ENCODE results near the gene SAXO1.

SAXO1 gene

DNA sequence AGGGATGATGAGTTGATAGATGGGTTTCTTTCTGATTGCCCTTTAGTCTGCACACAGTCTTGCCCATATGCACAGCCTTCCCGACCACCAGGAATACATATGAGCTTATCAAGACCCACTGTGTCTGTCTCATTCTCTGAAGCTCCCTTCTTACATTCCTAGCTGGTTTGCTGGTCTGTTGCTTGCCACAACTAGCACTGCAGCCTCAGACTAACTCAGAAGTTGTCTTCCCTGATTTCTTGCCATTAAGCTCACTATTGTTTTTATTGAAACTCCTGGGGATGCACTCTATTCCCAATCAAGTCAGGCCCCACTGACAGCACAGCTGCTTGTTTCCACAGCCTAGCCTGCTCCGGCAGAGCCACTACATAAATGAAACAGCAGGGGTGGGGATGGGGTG is 97.5 kb downstream of the SAXO1 start:
- no peak for TF ChIP-seq POLR2AphosphoS5 (IDR thresholded peaks at IDR 0.05; ENCODE audit: low read depth, low read length)
- TF ChIP-seq, protein P1, sequence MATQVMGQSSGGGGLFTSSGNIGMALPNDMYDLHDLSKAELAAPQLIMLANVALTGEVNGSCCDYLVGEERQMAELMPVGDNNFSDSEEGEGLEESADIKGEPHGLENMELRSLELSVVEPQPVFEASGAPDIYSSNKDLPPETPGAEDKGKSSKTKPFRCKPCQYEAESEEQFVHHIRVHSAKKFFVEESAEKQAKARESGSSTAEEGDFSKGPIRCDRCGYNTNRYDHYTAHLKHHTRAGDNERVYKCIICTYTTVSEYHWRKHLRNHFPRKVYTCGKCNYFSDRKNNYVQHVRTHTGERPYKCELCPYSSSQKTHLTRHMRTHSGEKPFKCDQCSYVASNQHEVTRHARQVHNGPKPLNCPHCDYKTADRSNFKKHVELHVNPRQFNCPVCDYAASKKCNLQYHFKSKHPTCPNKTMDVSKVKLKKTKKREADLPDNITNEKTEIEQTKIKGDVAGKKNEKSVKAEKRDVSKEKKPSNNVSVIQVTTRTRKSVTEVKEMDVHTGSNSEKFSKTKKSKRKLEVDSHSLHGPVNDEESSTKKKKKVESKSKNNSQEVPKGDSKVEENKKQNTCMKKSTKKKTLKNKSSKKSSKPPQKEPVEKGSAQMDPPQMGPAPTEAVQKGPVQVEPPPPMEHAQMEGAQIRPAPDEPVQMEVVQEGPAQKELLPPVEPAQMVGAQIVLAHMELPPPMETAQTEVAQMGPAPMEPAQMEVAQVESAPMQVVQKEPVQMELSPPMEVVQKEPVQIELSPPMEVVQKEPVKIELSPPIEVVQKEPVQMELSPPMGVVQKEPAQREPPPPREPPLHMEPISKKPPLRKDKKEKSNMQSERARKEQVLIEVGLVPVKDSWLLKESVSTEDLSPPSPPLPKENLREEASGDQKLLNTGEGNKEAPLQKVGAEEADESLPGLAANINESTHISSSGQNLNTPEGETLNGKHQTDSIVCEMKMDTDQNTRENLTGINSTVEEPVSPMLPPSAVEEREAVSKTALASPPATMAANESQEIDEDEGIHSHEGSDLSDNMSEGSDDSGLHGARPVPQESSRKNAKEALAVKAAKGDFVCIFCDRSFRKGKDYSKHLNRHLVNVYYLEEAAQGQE (IDR thresholded peaks at IDR 0.05; ENCODE audit: insufficient read depth in 1 of 2, low read depth in 2 of 2, low read length in 2 of 2): no peak
- no peak for TF ChIP-seq TAF1 (IDR thresholded peaks at IDR 0.05; ENCODE audit: borderline replicate concordance, insufficient read depth, low read length)
- no peak for TF ChIP-seq FOXP2 (optimal IDR thresholded peaks at IDR 0.05; ENCODE audit: borderline replicate concordance, extremely low read depth, extremely low read length, insufficient read depth)
- no peak for TF ChIP-seq SIN3A (IDR thresholded peaks at IDR 0.05; ENCODE audit: borderline replicate concordance, insufficient read depth, low read length)

DNA sequence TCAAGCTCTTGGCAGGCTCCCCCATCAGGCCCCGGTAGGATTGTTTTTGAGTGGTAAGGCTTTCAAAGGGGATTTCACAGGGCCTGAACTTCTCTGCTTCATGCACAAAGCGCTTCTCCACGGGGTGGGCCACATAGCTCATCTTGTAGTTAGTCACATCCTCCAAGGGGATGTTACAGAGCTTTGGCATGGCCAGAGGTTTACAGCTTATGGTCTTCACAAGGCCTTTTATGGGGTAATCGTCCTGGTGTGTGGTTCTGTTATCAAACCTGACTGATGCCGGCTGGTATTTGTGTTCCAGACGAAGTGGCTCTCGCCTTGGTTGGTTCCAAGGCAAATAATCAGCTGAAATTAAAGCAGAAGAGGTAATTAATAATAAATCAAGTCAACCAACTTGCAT is 104.3 kb downstream of the SAXO1 start:
- TF ChIP-seq, protein P1 (IDR thresholded peaks at IDR 0.05; ENCODE audit: insufficient read depth in 1 of 2, low read depth in 2 of 2, low read length in 2 of 2): no peak
- TF ChIP-seq POLR2AphosphoS5 (IDR thresholded peaks at IDR 0.05; ENCODE audit: low read depth, low read length) (no peak), SIN3A (IDR thresholded peaks at IDR 0.05; ENCODE audit: borderline replicate concordance, insufficient read depth, low read length) (no peak), FOXP2 (optimal IDR thresholded peaks at IDR 0.05; ENCODE audit: borderline replicate concordance, extremely low read depth, extremely low read length, insufficient read depth) (no peak), TAF1 (IDR thresholded peaks at IDR 0.05; ENCODE audit: borderline replicate concordance, insufficient read depth, low read length) (no peak)

DNA sequence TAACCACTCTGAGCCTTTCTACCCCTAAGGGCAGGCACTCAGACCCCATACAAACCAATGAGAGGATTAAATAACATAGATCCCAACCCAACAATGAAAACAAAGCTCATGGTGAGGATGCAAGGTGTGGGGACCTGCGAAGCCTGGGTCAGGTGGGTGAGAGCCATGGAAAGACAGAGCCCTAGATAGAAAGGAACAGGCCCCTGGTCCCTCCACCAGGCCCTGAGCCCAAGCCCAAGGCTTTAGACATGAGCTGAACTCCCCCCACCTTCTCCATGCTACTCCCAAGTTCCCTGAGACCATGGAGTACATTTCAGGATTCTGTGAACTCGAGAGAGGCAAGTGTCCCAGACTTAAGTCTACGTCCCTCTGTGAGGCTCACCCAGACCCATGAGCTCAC is 106.5 kb downstream of the SAXO1 start:
- no peak for TF ChIP-seq FOXP2 (optimal IDR thresholded peaks at IDR 0.05; ENCODE audit: borderline replicate concordance, extremely low read depth, extremely low read length, insufficient read depth)
- no peak for TF ChIP-seq POLR2AphosphoS5 (IDR thresholded peaks at IDR 0.05; ENCODE audit: low read depth, low read length)
- TF ChIP-seq TAF1 (IDR thresholded peaks at IDR 0.05; ENCODE audit: borderline replicate concordance, insufficient read depth, low read length): no peak
- TF ChIP-seq SIN3A (IDR thresholded peaks at IDR 0.05; ENCODE audit: borderline replicate concordance, insufficient read depth, low read length): no peak
- TF ChIP-seq, protein P1 (IDR thresholded peaks at IDR 0.05; ENCODE audit: insufficient read depth in 1 of 2, low read depth in 2 of 2, low read length in 2 of 2): no peak

DNA sequence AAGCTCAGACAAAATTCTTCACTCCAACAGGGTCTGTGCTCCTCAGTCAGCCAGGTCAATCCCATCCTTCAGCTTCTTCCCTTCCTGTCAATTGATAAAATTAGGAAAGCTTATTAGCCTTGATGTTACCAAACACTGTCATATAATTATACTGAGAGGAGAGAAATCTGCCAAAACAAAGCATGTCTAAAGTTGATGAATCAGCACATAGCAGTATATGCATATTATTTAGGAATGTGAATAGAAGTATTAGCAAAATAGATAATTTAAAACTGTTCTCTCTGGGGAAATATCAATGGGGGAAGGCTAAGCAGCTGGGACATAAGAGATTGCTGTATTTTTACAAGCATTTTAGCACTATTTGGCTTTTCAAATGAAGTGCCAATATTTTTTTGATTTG is 107.1 kb downstream of the SAXO1 start:
- TF ChIP-seq SIN3A (IDR thresholded peaks at IDR 0.05; ENCODE audit: borderline replicate concordance, insufficient read depth, low read length) (no peak), FOXP2 (optimal IDR thresholded peaks at IDR 0.05; ENCODE audit: borderline replicate concordance, extremely low read depth, extremely low read length, insufficient read depth) (no peak), POLR2AphosphoS5 (IDR thresholded peaks at IDR 0.05; ENCODE audit: low read depth, low read length) (no peak), TAF1 (IDR thresholded peaks at IDR 0.05; ENCODE audit: borderline replicate concordance, insufficient read depth, low read length) (no peak)
- TF ChIP-seq, protein P1 (IDR thresholded peaks at IDR 0.05; ENCODE audit: insufficient read depth in 1 of 2, low read depth in 2 of 2, low read length in 2 of 2): no peak
